Retinal pigment epithelial cell (primary cell): Measurements from ENCODE around the gene PPARA.
A peak's percentile ranks its signal among the peaks of the same experiment; 100 is the strongest.
"Not testable (repeated sequence)": the region's sequence is repeated elsewhere in the genome, so short reads cannot be mapped to it uniquely, and the experiment has no call there.

Experiments
- DNase-seq: peaks from one replicate; pipeline ENCODE4 v3.0.0-alpha.2; 2010; ENCODE audit warnings: low read depth
- H3K4me3 ChIP-seq: 2 replicates; pipeline ENCODE4 v1.5.1; 2011; ENCODE audit warnings: mild to moderate bottlenecking, low read length, control low read depth, moderate library complexity
- CTCF ChIP-seq: conservative IDR thresholded peaks from 2 replicates; pipeline ENCODE4 v1.5.1; 2011; ENCODE audit warnings: low read depth, low read length, control low read depth, inconsistent platforms

Gene PPARA

DNA sequence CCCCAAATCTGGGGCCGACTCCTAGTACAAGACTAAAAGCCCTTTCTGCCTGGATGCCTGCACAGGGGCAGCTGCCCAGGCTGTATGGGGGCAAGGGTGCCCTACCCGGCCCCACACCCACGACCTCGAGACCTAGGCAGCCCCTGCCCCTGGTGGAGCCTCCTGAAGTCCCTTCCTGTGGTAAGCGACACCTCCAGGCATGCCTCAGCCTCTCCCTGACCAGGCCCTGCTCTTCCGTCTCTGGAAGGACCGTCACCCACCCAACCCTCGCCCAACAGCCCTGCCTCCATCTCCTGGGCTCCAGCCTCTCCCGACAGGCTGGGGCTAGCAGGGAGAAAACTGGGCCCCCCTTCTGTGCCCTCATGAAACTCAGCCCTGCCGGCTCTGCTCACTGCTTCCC, 22.8 kb upstream of the PPARA start:
- DNase-seq = no peak
- no peak overlapping the region for H3K4me3 ChIP-seq
- no peak for TF ChIP-seq CTCF

DNA sequence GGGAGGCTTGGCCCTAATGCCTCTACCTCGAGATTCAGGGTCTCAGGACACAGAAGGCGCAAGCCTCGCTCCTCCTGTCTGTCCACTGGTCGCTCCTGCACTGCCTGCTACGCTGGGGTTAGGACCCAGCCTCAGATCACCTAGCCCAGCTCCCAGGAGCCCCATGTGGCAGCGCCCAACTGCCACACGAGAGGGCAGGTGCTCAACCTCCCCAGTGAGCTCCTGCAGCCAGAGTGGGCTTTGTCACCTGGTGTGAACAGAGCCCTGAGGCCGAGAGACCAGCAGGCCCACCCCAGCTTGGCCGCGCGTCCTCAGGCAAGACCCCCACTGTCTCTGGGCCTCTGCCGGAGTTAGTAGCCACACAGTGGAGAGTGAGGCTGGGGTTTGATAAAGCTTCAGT, 21.7 kb upstream of the PPARA start:
- no peak for TF ChIP-seq CTCF
- no peak for DNase-seq
- no peak overlapping the region for H3K4me3 ChIP-seq

GRCh38 chr22:46129390-46130041, 20.8 kb upstream of the PPARA start:
- H3K4me3 ChIP-seq = no peak overlapping the region
- TF ChIP-seq CTCF = no peak
- no peak for DNase-seq

DNA sequence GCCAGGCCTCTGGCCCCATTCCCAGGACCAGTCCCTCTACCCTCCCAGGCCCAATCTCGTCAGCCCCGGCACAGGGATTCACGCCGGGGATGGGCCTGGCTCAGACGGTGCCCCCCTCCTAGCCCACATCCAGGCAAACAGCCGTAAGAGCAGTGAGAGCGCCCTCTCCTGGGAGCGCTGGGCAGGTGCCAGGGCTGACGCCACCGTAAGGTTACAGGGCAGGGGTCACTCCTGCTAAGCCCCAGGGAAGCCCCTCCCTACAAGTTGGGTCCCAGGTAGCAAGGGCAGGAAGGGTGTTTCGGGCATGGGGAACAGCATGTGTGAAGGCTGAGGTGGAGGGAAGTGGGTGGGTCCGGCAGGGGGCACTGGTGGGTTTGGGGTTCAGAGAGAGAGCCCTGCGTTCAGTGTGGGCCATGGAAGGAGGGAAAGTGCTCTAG, 19.2 kb upstream of the PPARA start:
- DNase-seq = no peak
- TF ChIP-seq CTCF = peak; percentile 51

GRCh38 chr22:46132193-46132829, 18.0 kb upstream of the PPARA start:
- not testable (repeated sequence) for H3K4me3 ChIP-seq, DNase-seq

More for the DNA sequence above, 19.2 kb upstream of the PPARA start:
- H3K4me3 ChIP-seq = no peak overlapping the region

- DNase-seq = no peak
- H3K4me3 ChIP-seq = no peak overlapping the region
Measured at GRCh38 chr22:46132830-46133587, 17.3 kb upstream of the PPARA start.

DNA sequence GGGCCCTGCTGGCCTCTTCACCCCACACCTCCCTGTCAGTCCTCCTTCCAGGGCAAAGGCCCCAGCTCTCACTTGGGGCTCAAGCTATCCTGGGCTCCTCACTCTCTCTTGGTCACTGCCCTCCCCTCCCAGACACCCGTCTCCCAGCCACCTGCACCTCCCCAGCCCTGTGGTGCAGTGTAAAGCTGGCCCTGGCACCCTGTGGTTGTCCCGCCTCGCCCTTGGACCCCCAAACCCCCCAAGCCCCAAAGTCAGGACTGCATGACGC, 16.8 kb upstream of the PPARA start:
- DNase-seq = no peak
- TF ChIP-seq CTCF = no peak
- no peak overlapping the region for H3K4me3 ChIP-seq

More at GRCh38 chr22:46132830-46133587, 17.3 kb upstream of the PPARA start:
- TF ChIP-seq CTCF = no peak
